H9 (cell line): ENCODE results near the gene TBC1D1. TPM values are rescaled to one million over a fixed set of nuclear protein-coding genes. Genes with fewer than 3 reads are reported as not detected.

Source experiments
- DNase-seq: peaks from one replicate; pipeline ENCODE4 v3.0.0-alpha.2; 2017
- H2AFZ ChIP-seq: one replicate; pipeline ENCODE4 v1.6.1; 2013; ENCODE audit warnings: mild to moderate bottlenecking, low read length, control low read depth, moderate library complexity
- H2AK5ac ChIP-seq: 2 replicates; pipeline ENCODE4 v1.6.1; 2013; ENCODE audit warnings: low read length, control low read depth, mixed read lengths; ENCODE audit not compliant: insufficient read length
- H2BK120ac ChIP-seq: one replicate; pipeline ENCODE4 v1.6.1; 2013; ENCODE audit warnings: low read depth, mild to moderate bottlenecking, low read length, control low read depth, inconsistent platforms; ENCODE audit not compliant: poor library complexity, severe bottlenecking
- H2BK12ac ChIP-seq: 2 replicates; pipeline ENCODE4 v1.6.1; 2013; ENCODE audit warnings: low read length, control low read depth, mixed read lengths, low read depth; ENCODE audit not compliant: insufficient read length
- H2BK15ac ChIP-seq: 2 replicates; pipeline ENCODE4 v1.6.1; 2013; ENCODE audit warnings: low read depth, low read length, control low read depth
- H2BK20ac ChIP-seq: one replicate; pipeline ENCODE4 v1.6.1; 2013; ENCODE audit warnings: low read depth, mild to moderate bottlenecking, low read length, control low read depth, inconsistent platforms; ENCODE audit not compliant: poor library complexity, severe bottlenecking
- H2BK5ac ChIP-seq: 2 replicates; pipeline ENCODE4 v1.6.1; 2013; ENCODE audit warnings: low read length, control low read depth, mixed read lengths; ENCODE audit not compliant: insufficient read length
- H3K14ac ChIP-seq: 2 replicates; pipeline ENCODE4 v1.6.1; 2013; ENCODE audit warnings: low read length, control low read depth; ENCODE audit not compliant: insufficient read depth
- H3K18ac ChIP-seq: 2 replicates; pipeline ENCODE4 v1.6.1; 2013; ENCODE audit warnings: low read depth, mild to moderate bottlenecking, mixed read lengths, low read length, control low read depth; ENCODE audit not compliant: insufficient read length
- H3K23ac ChIP-seq: 2 replicates; pipeline ENCODE4 v1.6.1; 2013; ENCODE audit warnings: low read length, control low read depth, mixed read lengths, low read depth; ENCODE audit not compliant: insufficient read length
- H3K23me2 ChIP-seq: 2 replicates; pipeline ENCODE4 v1.6.1; 2013; ENCODE audit warnings: low read depth, mild to moderate bottlenecking, mixed read lengths, low read length, control low read depth; ENCODE audit not compliant: insufficient read length, poor library complexity, severe bottlenecking
- H3K27ac ChIP-seq: 2 replicates; pipeline ENCODE4 v1.5.1; 2013; ENCODE audit warnings: low read length, control low read depth, mixed read lengths, low read depth; ENCODE audit not compliant: insufficient read length
- H3K27me3 ChIP-seq: 2 replicates; pipeline ENCODE4 v1.6.1; 2013; ENCODE audit warnings: low read length, control low read depth, inconsistent platforms; ENCODE audit not compliant: insufficient read depth
- H3K4ac ChIP-seq: 2 replicates; pipeline ENCODE4 v1.6.1; 2013; ENCODE audit warnings: low read depth, mild to moderate bottlenecking, control low read depth, inconsistent platforms, low read length, moderate library complexity
- H3K4me1 ChIP-seq: 2 replicates; pipeline ENCODE4 v1.6.1; 2013; ENCODE audit warnings: low read length, control low read depth, inconsistent platforms; ENCODE audit not compliant: insufficient read depth
- H3K4me2 ChIP-seq: 2 replicates; pipeline ENCODE4 v1.6.1; 2013; ENCODE audit warnings: low read length, control low read depth, mixed read lengths; ENCODE audit not compliant: insufficient read length, insufficient read depth
- H3K56ac ChIP-seq: 2 replicates; pipeline ENCODE4 v1.6.1; 2013; ENCODE audit warnings: low read depth, mild to moderate bottlenecking, mixed read lengths, low read length, control low read depth; ENCODE audit not compliant: insufficient read length
- H3K79me1 ChIP-seq: 2 replicates; pipeline ENCODE4 v1.6.1; 2013; ENCODE audit warnings: low read depth, mild to moderate bottlenecking, moderate library complexity, low read length, control low read depth, inconsistent platforms; ENCODE audit not compliant: insufficient read depth, poor library complexity, severe bottlenecking
- H3K79me2 ChIP-seq: 2 replicates; pipeline ENCODE4 v1.6.1; 2013; ENCODE audit warnings: low read length, control low read depth, inconsistent platforms; ENCODE audit not compliant: insufficient read depth
- H3K9ac ChIP-seq: 2 replicates; pipeline ENCODE4 v1.6.1; 2013; ENCODE audit warnings: low read length, control low read depth, mixed read lengths; ENCODE audit not compliant: insufficient read length; ENCODE audit errors: extremely low read depth
- H3K9me3 ChIP-seq: one replicate; pipeline ENCODE4 v1.6.1; 2013; ENCODE audit warnings: low read depth, low read length, inconsistent platforms; ENCODE audit not compliant: control insufficient read depth
- H3T11ph ChIP-seq: one replicate; pipeline ENCODE4 v1.6.1; 2013; ENCODE audit warnings: mild to moderate bottlenecking, low read length, control low read depth, inconsistent platforms
- H4K20me1 ChIP-seq: one replicate; pipeline ENCODE4 v1.6.1; 2013; ENCODE audit not compliant: control insufficient read depth, insufficient read length, insufficient read depth
- H4K5ac ChIP-seq: 2 replicates; pipeline ENCODE4 v1.6.1; 2013; ENCODE audit warnings: low read depth, mild to moderate bottlenecking, mixed read lengths, low read length, control low read depth; ENCODE audit not compliant: insufficient read length
- H4K8ac ChIP-seq: replicated peaks from 2 replicates; pipeline ENCODE4 v1.6.1; 2013; ENCODE audit warnings: low read length, control low read depth, mixed read lengths, low read depth; ENCODE audit not compliant: insufficient read length
- H4K91ac ChIP-seq: 2 replicates; pipeline ENCODE4 v1.6.1; 2013; ENCODE audit warnings: low read depth, mild to moderate bottlenecking, moderate library complexity, mixed read lengths, low read length, control low read depth; ENCODE audit not compliant: insufficient read length
- H3K27ac Mint-ChIP-seq, 3 experiments: 2 replicates in 2 of 3; 3 replicates in 1 of 3; pipeline ENCODE4 v1.8.0; 2020 to 2021; ENCODE audit warnings: mixed read lengths in 3 of 3, mild to moderate bottlenecking in 1 of 3, moderate library complexity in 1 of 3
- H3K27me3 Mint-ChIP-seq: 2 replicates; pipeline ENCODE4 v1.8.0; 2021; ENCODE audit warnings: low read depth, mild to moderate bottlenecking, moderate library complexity, mixed read lengths
- H3K36me3 Mint-ChIP-seq, 3 experiments: 2 replicates in 2 of 3; 3 replicates in 1 of 3; pipeline ENCODE4 v1.8.0; 2020 to 2021; ENCODE audit warnings: low read depth in 3 of 3, mixed read lengths in 3 of 3; ENCODE audit not compliant: insufficient read depth in 1 of 3
- H3K4me1 Mint-ChIP-seq, 2 experiments: 2 replicates each; pipeline ENCODE4 v1.8.0; 2020; ENCODE audit warnings: mixed read lengths in 2 of 2
- H3K4me3 Mint-ChIP-seq, 2 experiments: 2 replicates in 1 of 2; 3 replicates in 1 of 2; pipeline ENCODE4 v1.8.0; 2020 to 2021; ENCODE audit warnings: mild to moderate bottlenecking in 2 of 2, mixed read lengths in 2 of 2, moderate library complexity in 1 of 2
- H3K9me3 Mint-ChIP-seq, 2 experiments: 2 replicates in 1 of 2; 3 replicates in 1 of 2; pipeline ENCODE4 v1.8.0; 2020; ENCODE audit warnings: mild to moderate bottlenecking in 2 of 2, mixed read lengths in 2 of 2, moderate library complexity in 1 of 2
- WGBS: extraction: QIAGEN DNeasy Blood & Tissue Kit; methylation state at CpG from one replicate; pipeline ENCODE4 v1.1.7; 2013; ENCODE audit warnings: missing lambda C conversion rate, low lambda C conversion rate, mixed read lengths; ENCODE audit not compliant: insufficient read length; ENCODE audit errors: extremely low coverage; 5-methylcytosine and 5-hydroxymethylcytosine counted together
- total RNA-seq: library from RNA; stranded (reverse); gene quantifications from 2 replicates; pipeline ENCODE4 v1.2.1, GENCODE V29; 2021
- TF ChIP-seq, protein P1 (sequence below): fragments of 200-600 bp; sonication (generic); conservative IDR thresholded peaks from 3 replicates; pipeline ENCODE4 v1.8.0; 2021; ENCODE audit warnings: antibody characterized with exemption, mild to moderate bottlenecking

Gene TBC1D1
- total RNA-seq, 1 experiment from 2014 or later = 109 TPM

DNA sequence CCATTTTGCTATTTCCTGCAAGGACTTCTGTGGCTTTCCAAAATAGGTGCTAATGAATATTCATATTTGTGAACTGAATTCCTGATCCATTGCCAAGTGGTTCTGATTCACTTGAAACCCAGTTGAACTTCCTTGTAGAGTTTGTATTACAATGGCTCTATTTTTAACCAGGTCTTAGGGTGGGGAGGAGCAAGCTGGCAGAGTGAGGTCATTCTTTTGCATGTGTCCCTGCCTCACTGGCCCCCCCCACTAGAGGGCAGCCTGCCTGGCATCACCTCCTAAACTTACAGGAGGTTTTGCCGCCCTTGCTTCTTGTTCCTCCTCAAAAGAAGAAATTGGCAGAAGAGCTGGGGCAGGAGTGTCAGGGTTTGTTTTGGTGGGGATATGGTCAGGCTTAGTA lies 79.8 kb downstream of the TBC1D1 start:
- TF ChIP-seq, protein P1, sequence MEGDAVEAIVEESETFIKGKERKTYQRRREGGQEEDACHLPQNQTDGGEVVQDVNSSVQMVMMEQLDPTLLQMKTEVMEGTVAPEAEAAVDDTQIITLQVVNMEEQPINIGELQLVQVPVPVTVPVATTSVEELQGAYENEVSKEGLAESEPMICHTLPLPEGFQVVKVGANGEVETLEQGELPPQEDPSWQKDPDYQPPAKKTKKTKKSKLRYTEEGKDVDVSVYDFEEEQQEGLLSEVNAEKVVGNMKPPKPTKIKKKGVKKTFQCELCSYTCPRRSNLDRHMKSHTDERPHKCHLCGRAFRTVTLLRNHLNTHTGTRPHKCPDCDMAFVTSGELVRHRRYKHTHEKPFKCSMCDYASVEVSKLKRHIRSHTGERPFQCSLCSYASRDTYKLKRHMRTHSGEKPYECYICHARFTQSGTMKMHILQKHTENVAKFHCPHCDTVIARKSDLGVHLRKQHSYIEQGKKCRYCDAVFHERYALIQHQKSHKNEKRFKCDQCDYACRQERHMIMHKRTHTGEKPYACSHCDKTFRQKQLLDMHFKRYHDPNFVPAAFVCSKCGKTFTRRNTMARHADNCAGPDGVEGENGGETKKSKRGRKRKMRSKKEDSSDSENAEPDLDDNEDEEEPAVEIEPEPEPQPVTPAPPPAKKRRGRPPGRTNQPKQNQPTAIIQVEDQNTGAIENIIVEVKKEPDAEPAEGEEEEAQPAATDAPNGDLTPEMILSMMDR = peak; percentile 63
- Histone ChIP-seq H3K4me2 (no peak overlapping the region), H2AFZ (no peak overlapping the region), H3K27ac (no peak overlapping the region), H3K9ac (no peak overlapping the region), H4K8ac (no peak overlapping the region), H3K79me2 (no peaks in the 10 kb centered on the region), H2BK20ac (no peak overlapping the region), H3K56ac (no peak overlapping the region), H2BK5ac (no peak overlapping the region), H3K23ac (no peak overlapping the region), H3K9me3 (no peaks in the 10 kb centered on the region), H3K18ac (no peak overlapping the region), H3K23me2 (no peaks in the 10 kb centered on the region), H2BK12ac (no peak overlapping the region), H3K27me3 (no peaks in the 10 kb centered on the region), H3K4me1 (no peaks in the 10 kb centered on the region), H4K5ac (no peak overlapping the region), H4K91ac (no peak overlapping the region), H3T11ph (no peak overlapping the region), H2BK15ac (no peak overlapping the region), H3K14ac (no peak overlapping the region), H2BK120ac (no peak overlapping the region), H3K79me1 (no peaks in the 10 kb centered on the region), H2AK5ac (no peak overlapping the region), H3K4ac (no peak overlapping the region), H4K20me1 (no peaks in the 10 kb centered on the region)
- no CpG with 5 or more reads among the region's 1 CpG for WGBS
- Mint-ChIP-seq H3K4me1 (peaks cover 5 to 6% of the 10 kb centered on the region in 2 experiments), H3K4me3 (no peak overlapping the region), H3K36me3 (peaks cover 0 to 22% (median 0%) of the 10 kb centered on the region in 3 experiments; a peak in 6 of 7 replicates), H3K9me3 (peaks cover 20 to 23% of the 10 kb centered on the region in 2 experiments; a peak in 4 of 5 replicates), H3K27me3 (no peaks in the 10 kb centered on the region; the same call in 1 of the 2 replicates), H3K27ac (peak overlapping the region in 2 of 3 experiments; percentile 10 to 34; a peak in 2 of 7 replicates)
- peak; percentile 60 for DNase-seq
